HFF-Myc (cell line): Measurements from ENCODE around the gene AGAP1.

Experiments used
- DNase-seq: peaks from one replicate; pipeline ENCODE4 v3.0.0-alpha.2; 2011; ENCODE audit warnings: low read depth; ENCODE audit errors: extremely low read depth
- H3K4me3 ChIP-seq: replicated peaks from 2 replicates; pipeline ENCODE4 v1.5.1; 2011; ENCODE audit warnings: low read depth, mild to moderate bottlenecking, control low read depth, low read length
- CTCF ChIP-seq: IDR thresholded peaks from 2 replicates; pipeline ENCODE4 v1.5.1; 2012; ENCODE audit warnings: mild to moderate bottlenecking, low read depth, low read length, control low read depth; ENCODE audit errors: missing control alignments

The AGAP1 gene

GRCh38 chr2:235603659-235604058, 109.8 kb downstream of the AGAP1 start:
- no peak overlapping the region for H3K4me3 ChIP-seq
- TF ChIP-seq CTCF, result no peak
- DNase-seq, result no peak

GRCh38 chr2:235605312-235606003, 111.6 kb downstream of the AGAP1 start:
- DNase-seq, result peak; percentile 87
- no peak for TF ChIP-seq CTCF
- H3K4me3 ChIP-seq, result peak overlapping the region; percentile 7; the same call in 1 of the 2 replicates

- no peak for TF ChIP-seq CTCF
- DNase-seq, result peak; percentile 33
- no peak overlapping the region for H3K4me3 ChIP-seq
Observed at GRCh38 chr2:235606004-235606715, 112.3 kb downstream of the AGAP1 start.

GRCh38 chr2:235607546-235608199, 113.8 kb downstream of the AGAP1 start:
- H3K4me3 ChIP-seq, result no peak overlapping the region
- no peak for TF ChIP-seq CTCF
- DNase-seq, result no peak

- DNase-seq, result no peak
- no peak overlapping the region for H3K4me3 ChIP-seq
- TF ChIP-seq CTCF, result no peak
Observed at GRCh38 chr2:235608200-235608887, 114.5 kb downstream of the AGAP1 start.

GRCh38 chr2:235609321-235609720, 115.5 kb downstream of the AGAP1 start:
- TF ChIP-seq CTCF, result no peak
- no peak for DNase-seq
- no peak overlapping the region for H3K4me3 ChIP-seq
